GM19452 (cell line): ENCODE measurements around the gene CD300E.
"Not testable (repeated sequence)": the region's sequence is repeated elsewhere in the genome, so short reads cannot be mapped to it uniquely, and the experiment has no call there.

ENCODE experiments used
- ATAC-seq: cut with Tn5 transposase; IDR thresholded peaks from one replicate; pipeline ENCODE4 v1.9.1; 2021; ENCODE audit not compliant: unreplicated experiment

Gene CD300E

GRCh38 chr17:74636541-74637085, 13.1 kb upstream of the CD300E start:
- not testable (repeated sequence) for ATAC-seq

- ATAC-seq = no peak
These were observed 11.9 kb upstream of the CD300E start for GRCh38 chr17:74635418-74635817.

- ATAC-seq = no peak
These were observed 9.8 kb upstream of the CD300E start for GRCh38 chr17:74633326-74633725.

GRCh38 chr17:74632617-74633016, 9.1 kb upstream of the CD300E start:
- ATAC-seq = no peak

GRCh38 chr17:74631468-74632450, 8.2 kb upstream of the CD300E start:
- no peak for ATAC-seq

- not testable (repeated sequence) for ATAC-seq
These were observed 6.7 kb upstream of the CD300E start for GRCh38 chr17:74630251-74630650.

GRCh38 chr17:74625661-74626060, 2.1 kb upstream of the CD300E start:
- ATAC-seq = no peak

GRCh38 chr17:74624131-74624530, 593 bp upstream of the CD300E start:
- ATAC-seq = no peak

- no peak for ATAC-seq
These were observed 4.4 kb downstream of the CD300E start for GRCh38 chr17:74619077-74619673.

- no peak for ATAC-seq
These were observed 5.1 kb downstream of the CD300E start for GRCh38 chr17:74618451-74618850.

- ATAC-seq = no peak
These were observed 6.8 kb downstream of the CD300E start for GRCh38 chr17:74616696-74617095.

GRCh38 chr17:74612046-74612445, 11.5 kb downstream of the CD300E start:
- no peak for ATAC-seq

- ATAC-seq = no peak
These were observed 13.4 kb downstream of the CD300E start for GRCh38 chr17:74610108-74610507.

- no peak for ATAC-seq
These were observed 15.0 kb downstream of the CD300E start for GRCh38 chr17:74608511-74608910.

GRCh38 chr17:74607221-74607620, 16.3 kb downstream of the CD300E start:
- ATAC-seq = no peak

GRCh38 chr17:74606050-74606449, 17.5 kb downstream of the CD300E start:
- ATAC-seq = no peak

GRCh38 chr17:74605361-74605760, 18.2 kb downstream of the CD300E start:
- ATAC-seq = no peak

GRCh38 chr17:74604761-74605160, 18.8 kb downstream of the CD300E start:
- ATAC-seq = no peak

- no peak for ATAC-seq
These were observed 19.3 kb downstream of the CD300E start for GRCh38 chr17:74604200-74604599.

- no peak for ATAC-seq
These were observed 19.8 kb downstream of the CD300E start for GRCh38 chr17:74603746-74604145.

- ATAC-seq = no peak
These were observed 20.4 kb downstream of the CD300E start for GRCh38 chr17:74603037-74603635.
